DMS 273 treated with DMSO at 0.1 percent for 48 hours (cell line): Measurements from ENCODE around the gene PSMB7.

ENCODE experiments used
- DNase-seq: peaks from one replicate; lab custom pipeline; 2025; lab: John Stamatoyannopoulos, UW

Gene PSMB7

DNA sequence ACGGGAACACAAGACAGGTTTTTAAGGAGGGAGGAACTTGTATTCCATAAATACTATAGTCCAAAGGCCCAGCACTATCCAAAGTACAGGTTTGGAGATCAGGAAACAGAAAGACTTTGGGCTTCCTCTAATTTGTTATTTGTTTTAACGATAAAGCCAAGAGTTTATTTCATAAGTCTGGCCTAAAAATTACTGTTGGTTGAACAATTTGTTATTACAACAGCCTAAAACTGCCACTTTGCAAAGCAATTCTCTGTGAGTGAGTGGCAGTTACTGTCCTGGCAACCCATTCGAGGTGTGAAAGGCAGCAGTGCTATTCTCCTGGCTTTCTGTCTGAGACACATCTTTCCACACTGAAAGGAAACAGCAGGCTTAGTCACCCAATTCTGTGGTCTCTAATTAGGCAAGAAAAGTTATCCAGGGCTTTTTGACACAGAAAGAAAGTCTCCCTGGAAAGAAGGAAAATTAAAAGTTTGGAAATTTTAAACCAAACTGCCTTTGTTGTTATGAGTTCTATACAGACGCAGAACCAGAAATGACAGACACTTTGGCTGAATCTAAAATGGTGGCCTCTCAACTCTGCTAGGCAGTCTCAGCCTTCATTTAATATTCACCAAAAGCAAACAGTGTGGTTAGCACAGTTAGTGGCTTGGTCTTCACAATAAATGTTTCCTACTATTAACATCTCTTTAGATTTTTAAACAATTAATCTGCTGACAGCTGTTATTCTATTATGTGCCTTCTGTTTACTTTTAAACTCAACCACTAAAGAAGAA, 33.9 kb downstream of the PSMB7 start:
- no peak for DNase-seq

DNA sequence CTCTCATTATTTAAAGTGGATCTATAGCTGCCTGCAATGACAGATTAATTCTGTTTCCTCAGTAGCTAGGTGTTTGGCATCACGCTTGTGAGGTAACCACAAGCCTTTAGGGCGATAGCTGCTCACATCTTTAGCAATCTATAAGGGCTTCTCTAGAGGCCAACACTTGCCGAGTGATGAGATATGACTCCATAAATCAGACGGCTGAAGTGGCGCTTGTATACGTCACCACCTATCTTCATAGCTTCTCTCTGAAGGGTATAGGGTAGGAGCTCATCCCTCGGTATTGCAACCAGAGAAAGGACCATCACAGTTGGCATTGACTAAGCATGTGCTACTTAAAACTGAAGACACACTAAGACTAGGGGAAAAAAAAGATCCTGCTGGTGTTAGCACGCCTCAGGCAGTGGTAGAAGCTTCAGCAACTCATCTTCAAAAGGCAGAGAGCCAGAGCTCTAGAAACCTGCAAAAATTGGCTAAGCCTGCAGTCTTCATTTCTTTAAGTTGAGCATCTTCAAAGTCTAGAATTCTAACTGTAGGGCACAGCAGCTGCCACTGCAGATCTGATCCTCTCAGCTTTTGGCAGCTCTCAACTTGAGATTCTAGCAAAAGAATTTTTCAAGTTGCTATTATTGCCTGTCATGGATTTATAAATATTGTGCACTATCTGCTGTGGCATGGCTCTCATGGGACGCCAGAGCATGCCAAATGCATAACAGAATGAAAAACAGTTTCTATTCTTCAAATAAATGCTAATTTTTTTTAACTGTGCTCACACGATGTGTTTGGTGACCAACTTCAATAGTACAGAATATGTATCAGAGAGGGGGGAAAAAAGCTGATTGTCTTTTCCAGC, 37.5 kb downstream of the PSMB7 start:
- DNase-seq: no peak

- DNase-seq: no peak
Measured at GRCh38 chr9:124376329-124376728, 38.9 kb downstream of the PSMB7 start.

DNA sequence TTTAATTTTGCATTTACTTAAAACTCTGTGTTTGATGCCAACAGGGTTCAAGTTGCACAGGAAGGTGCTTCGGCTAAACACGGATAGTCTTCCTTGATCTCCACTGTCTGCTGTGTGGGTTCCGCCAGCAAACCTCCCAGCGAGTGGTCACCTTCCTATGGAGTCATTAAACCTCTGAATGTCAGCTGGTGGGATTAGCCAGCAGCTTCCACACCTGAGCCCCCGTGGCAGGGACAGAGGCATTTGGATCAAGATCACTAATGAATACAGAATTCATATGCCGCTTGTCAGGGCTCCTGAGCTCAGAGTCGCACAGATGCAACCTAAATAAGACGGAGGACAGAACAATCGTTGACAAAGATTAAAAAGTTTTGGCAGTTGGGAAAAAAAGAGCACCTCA, 39.5 kb downstream of the PSMB7 start:
- no peak for DNase-seq

- DNase-seq: no peak
Measured at GRCh38 chr9:124373851-124374250, 41.4 kb downstream of the PSMB7 start.

GRCh38 chr9:124373386-124373785, 41.9 kb downstream of the PSMB7 start:
- DNase-seq: no peak

DNA sequence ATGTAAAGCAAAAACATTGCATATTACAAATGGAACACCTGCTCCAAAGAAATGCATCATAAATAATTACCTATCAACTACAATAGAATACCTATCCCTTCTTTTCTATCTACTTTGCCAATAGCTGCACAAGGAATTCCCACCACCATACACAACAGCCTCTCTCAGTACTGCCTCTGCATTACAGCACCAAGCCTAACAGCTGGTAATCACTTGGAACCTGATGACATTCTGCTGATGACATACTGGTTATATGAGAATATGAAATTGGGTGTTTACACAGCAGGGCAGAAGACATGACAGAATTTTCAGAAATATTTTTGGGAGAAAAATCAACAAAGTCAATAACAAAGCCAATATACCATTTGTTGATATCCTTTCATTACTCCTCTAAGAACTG, 43.2 kb downstream of the PSMB7 start:
- no peak for DNase-seq

- no peak for DNase-seq
Measured at GRCh38 chr9:124370896-124371582, 44.2 kb downstream of the PSMB7 start.

DNA sequence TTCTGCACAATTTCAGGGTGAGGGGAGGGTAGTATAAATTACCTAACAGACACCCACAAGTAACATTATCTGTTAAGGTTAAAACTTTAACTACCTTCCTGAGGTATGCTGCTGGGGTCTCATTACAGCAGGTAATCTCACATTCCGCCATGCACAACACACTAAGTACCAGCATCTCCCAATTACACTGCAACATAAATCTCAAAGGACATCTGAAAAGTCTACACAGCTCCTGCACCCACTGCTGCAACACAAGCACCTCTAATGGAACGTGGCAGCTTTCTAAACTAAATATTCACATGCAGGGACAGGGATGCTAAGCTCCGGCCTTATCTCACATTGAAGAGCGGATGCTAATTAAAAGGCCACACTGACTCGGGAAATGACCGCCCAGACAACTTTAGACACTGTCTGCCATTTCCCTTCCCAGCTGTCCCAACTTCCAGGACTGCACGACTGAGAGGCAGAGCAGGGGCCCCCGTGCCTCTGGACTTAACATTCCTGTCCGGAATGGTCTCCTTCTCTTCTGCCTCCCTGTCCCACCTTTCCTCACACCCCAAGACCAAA, 45.9 kb downstream of the PSMB7 start:
- no peak for DNase-seq

DNA sequence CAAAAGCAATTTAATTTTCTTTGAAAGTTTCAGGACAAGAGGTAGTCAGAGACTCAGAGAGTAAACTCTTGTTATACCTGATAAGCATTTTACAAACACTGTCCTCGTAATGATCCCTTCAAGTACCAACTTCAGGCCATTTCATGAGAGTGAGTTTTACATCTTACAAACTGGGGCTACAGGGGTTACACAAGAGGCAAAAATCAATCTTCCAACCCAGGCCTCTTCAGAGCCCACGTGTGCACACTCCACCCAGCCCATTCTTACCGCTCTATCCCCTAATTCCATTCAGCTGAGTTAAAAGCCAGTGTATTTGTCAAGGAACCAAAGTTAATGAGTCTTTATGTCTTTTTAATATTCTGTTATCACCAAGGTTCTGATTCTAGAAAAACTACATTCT, 46.5 kb downstream of the PSMB7 start:
- DNase-seq: no peak

GRCh38 chr9:124366476-124367220, 48.6 kb downstream of the PSMB7 start:
- DNase-seq: no peak

DNA sequence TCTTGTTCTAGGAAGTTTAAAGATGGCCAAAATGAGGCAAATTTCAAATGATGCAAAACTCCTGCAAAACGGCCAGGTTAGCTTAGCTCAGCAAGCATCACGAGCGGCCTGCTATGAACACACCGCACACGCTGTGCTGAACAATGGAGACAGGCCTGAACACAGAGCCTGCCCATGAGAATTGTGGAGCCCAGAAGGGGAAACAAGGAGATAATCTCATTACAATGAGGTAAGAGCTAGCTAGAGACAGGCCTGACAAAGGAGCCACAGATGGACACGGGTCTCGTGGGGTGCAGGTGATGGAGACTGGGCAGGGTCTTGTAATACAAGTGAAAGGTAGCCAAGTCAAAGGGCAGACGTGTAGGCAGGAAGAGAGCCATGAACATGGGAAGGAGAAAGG, 50.2 kb downstream of the PSMB7 start:
- DNase-seq: no peak

- DNase-seq: no peak
Measured at GRCh38 chr9:124364141-124364540, 51.1 kb downstream of the PSMB7 start.

DNA sequence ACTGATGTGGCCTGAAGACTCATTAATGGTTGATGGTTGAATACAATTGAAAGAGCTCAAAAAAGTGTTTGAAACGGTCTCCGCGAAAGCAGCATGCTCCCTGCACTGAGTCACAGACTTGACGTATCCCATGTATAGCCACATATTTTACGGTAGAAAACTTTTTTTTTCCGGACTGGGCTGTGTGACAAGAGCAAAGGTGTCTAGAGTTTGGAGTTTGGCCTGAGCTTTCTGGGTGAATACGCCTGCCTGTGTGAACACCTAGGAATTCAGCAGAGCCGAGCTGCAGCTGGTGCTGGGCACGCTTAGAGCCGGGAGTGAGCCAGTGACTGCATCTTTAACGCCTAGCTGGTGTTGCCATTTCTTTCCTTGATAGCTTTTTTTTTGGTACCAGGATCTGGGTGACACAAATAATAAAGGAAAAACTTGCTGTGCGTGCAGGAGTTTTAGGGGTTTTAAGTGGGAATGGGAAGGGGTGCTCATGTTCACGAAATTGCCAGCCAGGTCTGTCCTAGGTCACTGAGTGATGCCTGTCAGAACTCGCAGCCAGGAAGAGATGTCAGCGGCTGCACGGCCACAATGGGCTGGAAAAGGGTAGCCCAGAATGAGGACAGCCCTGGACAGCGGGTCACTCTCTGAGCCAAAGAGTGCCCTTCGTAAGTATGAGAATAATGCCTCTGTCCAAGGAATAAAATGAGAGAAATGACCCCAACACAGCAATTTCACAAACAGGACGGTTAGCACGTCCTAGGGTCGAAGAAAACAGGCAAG, 51.7 kb downstream of the PSMB7 start:
- no peak for DNase-seq

DNA sequence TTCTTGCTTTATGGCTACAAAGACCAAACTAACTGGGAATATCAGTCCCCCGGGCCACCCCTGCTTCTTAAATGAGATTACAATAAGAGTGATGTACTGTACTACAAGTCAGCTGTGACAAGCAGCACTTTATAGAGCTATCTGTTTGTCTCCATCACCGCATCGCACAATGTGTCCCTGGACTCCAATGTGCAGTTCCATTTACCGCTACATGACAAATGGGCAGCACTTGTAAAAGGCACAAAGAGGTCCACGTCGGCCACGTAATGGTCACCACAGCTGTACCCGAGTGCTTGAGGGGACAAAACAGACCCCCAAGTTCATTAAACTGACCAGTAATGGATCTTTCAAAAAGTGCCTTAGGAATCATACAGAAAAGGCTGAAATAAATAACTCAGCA, 54.1 kb downstream of the PSMB7 start:
- no peak for DNase-seq

- no peak for DNase-seq
Measured at GRCh38 chr9:124359855-124360678, 55.2 kb downstream of the PSMB7 start.

DNA sequence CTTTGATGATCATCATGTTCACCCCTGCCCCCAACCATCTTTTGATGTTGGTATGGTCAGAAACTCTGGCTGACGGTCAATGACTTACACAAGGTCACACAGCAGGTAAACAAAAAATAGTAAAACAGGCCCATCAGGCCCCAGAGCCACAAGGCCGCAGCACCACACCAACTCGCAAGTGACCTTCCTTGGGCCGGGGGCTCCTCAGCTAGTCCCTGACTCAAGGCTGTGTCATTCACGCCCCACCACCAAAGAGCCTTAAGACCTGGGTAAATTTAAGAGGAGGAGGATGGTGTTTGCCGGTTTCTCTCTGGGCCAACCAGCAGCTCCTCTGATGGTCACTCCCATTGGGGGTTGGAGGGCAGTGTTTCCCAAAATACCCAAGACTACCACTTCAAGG, 55.8 kb downstream of the PSMB7 start:
- no peak for DNase-seq

DNA sequence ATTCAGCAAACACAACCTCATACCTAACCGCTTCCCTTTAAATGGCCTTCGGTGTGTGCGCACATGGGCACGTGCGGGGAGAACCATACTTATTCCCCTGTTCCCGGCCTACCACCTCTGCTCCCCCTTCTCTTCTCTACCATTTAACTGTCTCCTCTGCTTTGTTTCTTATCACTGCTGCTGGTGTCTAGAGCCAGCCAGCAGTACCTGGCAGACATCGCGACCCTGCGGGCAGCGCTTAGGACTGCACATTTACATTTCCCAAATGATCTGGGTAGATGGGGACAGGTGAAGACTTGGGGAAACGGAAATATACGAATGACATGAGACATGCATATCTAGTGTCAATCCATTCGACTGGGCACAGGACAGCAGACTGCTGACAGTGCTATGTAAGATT, 56.6 kb downstream of the PSMB7 start:
- DNase-seq: no peak

GRCh38 chr9:124357721-124358361, 57.4 kb downstream of the PSMB7 start:
- DNase-seq: no peak
